ENCODE measurements around the gene FCN1. TPM values are rescaled to one million over a fixed set of nuclear protein-coding genes. Genes with fewer than 3 reads are reported as not detected.
A peak's percentile ranks its signal among the peaks of the same experiment; 100 is the strongest.

FCN1 gene
- total RNA-seq, 4 donors from 2014 or later: 0.46 to 3.4 (median 1.6) TPM

DNA sequence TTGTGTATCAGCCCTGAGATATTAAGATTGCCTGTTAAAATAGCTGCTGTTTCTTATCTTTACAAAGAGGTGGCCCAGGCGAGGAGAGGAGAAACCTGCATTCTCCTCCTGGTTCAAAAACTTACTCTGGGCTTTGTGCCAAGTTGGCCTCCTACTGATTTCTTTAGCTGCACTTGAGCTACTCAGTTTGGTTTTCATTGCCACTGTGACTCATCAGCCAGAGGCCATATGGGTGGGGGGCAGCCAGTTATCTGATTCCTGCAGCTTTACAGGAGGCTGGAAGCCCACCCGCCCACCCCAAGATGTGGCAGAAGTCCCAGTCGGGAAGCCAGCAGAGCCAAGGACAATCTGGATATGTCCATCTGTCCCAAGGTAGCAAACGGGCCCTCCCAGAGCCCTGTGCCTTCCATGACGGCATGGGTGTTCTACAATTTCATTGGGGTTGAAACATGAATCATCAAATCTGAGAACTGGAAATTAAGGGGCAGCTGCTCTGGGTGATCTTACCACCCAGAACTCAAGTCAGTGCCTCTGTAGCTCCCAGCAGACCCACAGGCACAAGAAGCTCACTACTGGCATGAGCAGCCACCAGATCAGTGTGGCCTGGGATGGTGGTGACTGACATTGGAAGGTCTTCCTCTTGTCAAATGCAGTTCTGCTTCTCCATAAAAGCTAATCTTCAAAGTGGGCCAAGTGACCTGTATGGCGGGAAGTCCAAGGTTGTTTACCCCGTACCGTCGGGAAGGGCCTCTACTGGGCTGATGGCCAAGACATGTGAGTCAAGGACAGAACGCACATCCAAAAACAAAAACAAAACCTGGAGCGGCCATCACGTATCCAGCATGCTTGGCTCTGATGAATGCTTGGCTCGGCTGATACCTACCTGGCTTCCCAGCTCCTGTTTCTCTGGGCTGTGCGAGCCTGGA is 21.5 kb downstream of the FCN1 start:
- peaks cover 3 to 35% of the 10 kb centered on the region in 2 donors for H3K4me1 ChIP-seq
- ATAC-seq: peak; percentile 77 to 84
- in situ Hi-C loops (cut with MboI; ENCODE audit: low sequenced_read_pairs in 4 of 4): no loop called here
- no peak overlapping the region for H3K4me3 ChIP-seq
- peak; percentile 35 to 46 for DNase-seq
- TF ChIP-seq CTCF (IDR thresholded peaks at IDR 0.05 in 4 of 5, conservative IDR thresholded peaks at IDR 0.05 in 1 of 5): no peak
- no peak for TF ChIP-seq POLR2A (IDR thresholded peaks at IDR 0.05)
- H3K9me3 ChIP-seq: no peaks in the 10 kb centered on the region
- intact Hi-C loops (cut with DNase I; ENCODE audit: low total_unique reads): loop anchor here (10.0 kb wide), 1 partner anchor 91 kb away; no protein-coding TSS in a partner anchor
- no peaks in the 10 kb centered on the region for H3K27me3 ChIP-seq
- no peaks in the 10 kb centered on the region for H3K36me3 ChIP-seq
- peak overlapping the region; percentile 58 to 83 (median 71) for H3K27ac ChIP-seq

GRCh38 chr9:134895567-134895907 is 22.2 kb downstream of the FCN1 start:
- in situ Hi-C loops (cut with MboI; ENCODE audit: low sequenced_read_pairs in 4 of 4) (no loop called here), intact Hi-C loops (cut with DNase I; ENCODE audit: low total_unique reads) (loop anchor here (10.0 kb wide), 1 partner anchor 91 kb away; no protein-coding TSS in a partner anchor)
- H3K27ac ChIP-seq: peak overlapping the region; percentile 1 to 80 (median 66)
- H3K4me3 ChIP-seq: no peak overlapping the region
- H3K36me3 ChIP-seq: no peaks in the 10 kb centered on the region
- no peak for DNase-seq
- TF ChIP-seq POLR2A (IDR thresholded peaks at IDR 0.05): no peak
- ATAC-seq: no peak
- no peaks in the 10 kb centered on the region for H3K9me3 ChIP-seq
- H3K27me3 ChIP-seq: no peaks in the 10 kb centered on the region
- peaks cover 3 to 35% of the 10 kb centered on the region in 2 donors for H3K4me1 ChIP-seq

- Histone ChIP-seq H3K4me1 (peaks cover 3 to 35% of the 10 kb centered on the region in 2 donors), H3K36me3 (no peaks in the 10 kb centered on the region), H3K4me3 (no peak overlapping the region), H3K27ac (peak overlapping the region; percentile 1 to 80 (median 66)), H3K9me3 (no peaks in the 10 kb centered on the region), H3K27me3 (no peaks in the 10 kb centered on the region)
- in situ Hi-C loops (cut with MboI; ENCODE audit: low sequenced_read_pairs in 4 of 4) (no loop called here), intact Hi-C loops (cut with DNase I; ENCODE audit: low total_unique reads) (loop anchor here (10.0 kb wide), 1 partner anchor 90 kb away; no protein-coding TSS in a partner anchor)
- DNase-seq: peak in 1 of 2 donors; percentile 35
- no peak for ATAC-seq
- TF ChIP-seq POLR2A (IDR thresholded peaks at IDR 0.05) (no peak), CTCF (IDR thresholded peaks at IDR 0.05 in 4 of 5, conservative IDR thresholded peaks at IDR 0.05 in 1 of 5) (no peak)
Observed at GRCh38 chr9:134895097-134895496, 22.6 kb downstream of the FCN1 start.

DNA sequence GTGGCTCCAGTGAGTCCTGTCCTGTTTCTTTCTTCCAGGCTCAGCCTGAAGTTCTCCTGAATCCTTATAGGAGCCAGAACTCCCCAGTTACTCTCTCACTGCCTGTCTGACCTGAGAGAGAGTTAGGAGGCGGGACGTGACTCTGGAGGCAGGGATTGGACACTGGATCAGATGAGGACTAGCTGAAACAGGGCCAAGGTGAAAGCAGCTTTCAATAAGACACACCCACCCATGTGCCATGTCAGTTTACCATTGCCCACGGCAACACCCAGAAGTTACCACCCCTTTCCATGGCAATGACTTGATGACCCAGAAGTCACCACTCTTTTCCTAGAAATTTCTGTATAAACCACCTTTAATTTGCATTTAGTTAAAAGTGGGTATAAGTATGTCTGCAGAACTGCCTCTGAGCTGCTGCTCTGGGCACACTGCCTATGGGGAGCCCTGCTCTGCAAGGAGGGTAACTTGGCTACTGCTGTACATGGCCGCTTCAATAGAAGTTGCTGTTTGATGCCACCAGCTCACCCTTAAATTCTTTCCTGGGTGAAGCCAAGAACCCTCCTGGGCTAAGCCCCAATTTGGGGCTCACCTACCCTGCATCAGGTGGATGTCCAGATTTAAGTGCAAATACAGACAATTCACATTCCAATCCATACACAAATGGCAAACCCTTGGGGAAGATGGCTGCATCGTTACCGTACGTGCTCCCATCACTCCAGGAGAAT is 23.4 kb downstream of the FCN1 start:
- Histone ChIP-seq H3K4me1 (peaks cover 3 to 35% of the 10 kb centered on the region in 2 donors), H3K9me3 (no peaks in the 10 kb centered on the region), H3K4me3 (no peak overlapping the region), H3K36me3 (no peaks in the 10 kb centered on the region), H3K27me3 (no peaks in the 10 kb centered on the region), H3K27ac (peak overlapping the region in 2 of 4 donors; percentile 69 to 80)
- in situ Hi-C loops (cut with MboI; ENCODE audit: low sequenced_read_pairs in 4 of 4) (no loop called here), intact Hi-C loops (cut with DNase I; ENCODE audit: low total_unique reads) (loop anchor here (10.0 kb wide), 1 partner anchor 89 kb away; no protein-coding TSS in a partner anchor)
- DNase-seq: no peak
- TF ChIP-seq CTCF (IDR thresholded peaks at IDR 0.05 in 4 of 5, conservative IDR thresholded peaks at IDR 0.05 in 1 of 5): no peak
- no peak for TF ChIP-seq POLR2A (IDR thresholded peaks at IDR 0.05)
- no peak for ATAC-seq
